HG03378 (cell line): Measurements from ENCODE around the gene CERS6.
A peak's percentile ranks its signal among the peaks of the same experiment; 100 is the strongest.
"Not testable (repeated sequence)": the region's sequence is repeated elsewhere in the genome, so short reads cannot be mapped to it uniquely, and the experiment has no call there.

ENCODE experiments used
- ATAC-seq: cut with Tn5 transposase; IDR thresholded peaks from one replicate; pipeline ENCODE4 v1.9.1; 2021; ENCODE audit warnings: mild to moderate bottlenecking, moderate library complexity; ENCODE audit not compliant: unreplicated experiment

CERS6 gene

GRCh38 chr2:168633200-168633599, 177.1 kb downstream of the CERS6 start:
- no peak for ATAC-seq

GRCh38 chr2:168633895-168634294, 177.8 kb downstream of the CERS6 start:
- peak; percentile 67 for ATAC-seq

DNA sequence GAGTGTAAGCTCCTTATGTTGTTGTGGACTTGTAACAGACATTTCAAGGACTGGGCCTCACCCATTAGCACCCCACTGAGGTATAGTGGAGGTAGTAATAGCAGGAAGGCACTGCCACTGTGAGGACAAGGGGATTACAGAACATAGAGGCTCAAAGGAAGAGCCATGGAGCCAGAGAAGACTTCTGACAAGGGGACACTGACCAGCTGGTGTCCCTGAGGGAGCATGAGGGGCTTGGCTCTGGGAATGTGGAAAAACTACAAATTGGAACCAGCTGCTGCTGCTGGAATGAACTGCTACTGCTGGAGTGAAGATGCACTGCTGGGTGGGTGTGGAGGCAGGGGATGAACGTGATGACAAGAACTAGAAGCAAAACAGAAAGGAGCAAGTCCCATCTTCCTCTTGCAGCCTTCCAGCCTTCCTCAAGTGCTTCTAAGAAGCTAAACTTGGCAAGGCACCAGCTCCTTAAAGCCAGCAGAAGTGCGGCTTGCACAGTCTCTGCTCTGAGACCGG, 179.0 kb downstream of the CERS6 start:
- ATAC-seq: no peak

- ATAC-seq: no peak
Observed at GRCh38 chr2:168639018-168639417, 182.9 kb downstream of the CERS6 start.

- no peak for ATAC-seq
Observed at GRCh38 chr2:168639441-168639898, 183.4 kb downstream of the CERS6 start.

GRCh38 chr2:168640039-168640438, 184.0 kb downstream of the CERS6 start:
- ATAC-seq: no peak

- no peak for ATAC-seq
Observed at GRCh38 chr2:168641636-168642035, 185.6 kb downstream of the CERS6 start.

- no peak for ATAC-seq
Observed at GRCh38 chr2:168642873-168643272, 186.8 kb downstream of the CERS6 start.

DNA sequence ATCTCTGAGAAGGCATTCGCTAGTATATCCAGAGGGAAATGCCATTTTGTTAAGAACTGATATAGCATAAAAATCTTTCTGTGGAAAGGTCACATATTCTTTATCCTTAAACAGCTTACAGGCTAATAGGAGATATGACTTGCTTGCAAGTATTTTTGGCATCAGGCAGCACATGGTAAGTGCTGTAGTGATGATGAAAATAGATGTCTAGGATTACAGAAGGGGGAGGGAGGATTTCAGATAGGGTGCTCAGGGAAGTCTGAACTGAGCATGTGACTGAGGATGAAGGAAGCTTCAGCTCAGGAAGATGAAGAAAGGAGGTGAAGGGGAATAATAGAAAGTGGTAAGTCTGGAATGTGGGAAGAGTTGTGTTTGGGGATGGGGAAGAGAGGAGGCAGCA, 187.9 kb downstream of the CERS6 start:
- ATAC-seq: no peak

GRCh38 chr2:168645696-168646338, 189.7 kb downstream of the CERS6 start:
- no peak for ATAC-seq

DNA sequence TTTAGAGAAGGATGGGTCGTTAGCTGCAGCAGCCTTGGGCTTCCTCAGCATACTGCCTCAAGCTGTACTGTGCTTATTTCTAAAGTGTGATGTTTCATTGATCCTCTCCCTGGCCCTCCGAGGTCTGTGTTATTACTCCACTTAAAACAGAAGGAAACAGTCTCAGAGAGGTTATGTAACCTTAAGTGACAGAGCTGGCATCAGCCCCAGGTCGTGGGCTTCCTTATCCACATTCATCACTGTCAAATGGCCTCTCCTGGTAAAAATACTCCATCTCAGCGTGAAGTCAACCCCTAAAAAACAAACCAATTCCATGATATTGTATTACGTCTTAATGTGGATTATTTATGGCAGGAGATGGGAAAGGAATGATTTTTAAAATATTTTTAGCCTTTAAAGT, 193.0 kb downstream of the CERS6 start:
- no peak for ATAC-seq

DNA sequence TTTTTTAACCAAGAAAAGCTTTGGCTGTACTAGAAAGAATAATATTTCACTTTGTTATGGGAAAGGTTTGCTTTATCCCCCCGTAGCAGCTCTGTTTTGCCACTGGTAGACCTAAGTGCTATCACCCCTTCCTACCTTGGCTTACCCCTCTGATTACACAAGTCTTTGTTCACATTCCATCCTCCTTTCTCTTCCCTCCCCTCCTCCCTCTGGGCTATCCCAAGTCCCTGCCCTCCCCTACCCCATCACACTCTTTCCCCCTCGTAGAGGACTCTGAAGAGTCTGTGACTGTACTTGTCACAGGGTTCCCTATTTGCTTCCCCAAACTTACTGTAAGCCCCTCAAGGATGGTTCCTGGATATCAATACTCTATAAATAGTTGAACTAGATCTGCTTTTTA, 193.5 kb downstream of the CERS6 start:
- no peak for ATAC-seq

GRCh38 chr2:168650139-168650538, 194.1 kb downstream of the CERS6 start:
- ATAC-seq: no peak

DNA sequence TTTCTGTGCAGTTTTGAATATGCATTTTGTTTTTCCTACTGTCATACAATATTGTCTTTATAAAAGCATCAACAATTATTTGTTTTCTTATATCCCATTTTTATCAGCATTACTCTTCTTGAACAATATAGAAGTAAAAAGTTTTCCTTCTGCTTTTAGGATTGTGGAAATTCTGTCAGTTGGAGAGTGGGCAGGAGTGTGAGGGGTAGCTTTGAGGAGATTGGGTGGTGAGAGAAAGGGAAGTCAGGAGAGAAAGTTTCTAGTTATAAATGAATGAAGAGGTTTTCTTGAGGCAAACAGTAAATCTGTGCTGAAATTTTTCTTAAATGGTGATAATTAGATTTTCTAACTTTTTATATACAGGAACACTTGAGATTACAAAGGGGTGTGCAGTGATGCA, 194.7 kb downstream of the CERS6 start:
- ATAC-seq: no peak

- no peak for ATAC-seq
Observed at GRCh38 chr2:168652997-168653921, 197.2 kb downstream of the CERS6 start.

- ATAC-seq: no peak
Observed at GRCh38 chr2:168654705-168655104, 198.6 kb downstream of the CERS6 start.

DNA sequence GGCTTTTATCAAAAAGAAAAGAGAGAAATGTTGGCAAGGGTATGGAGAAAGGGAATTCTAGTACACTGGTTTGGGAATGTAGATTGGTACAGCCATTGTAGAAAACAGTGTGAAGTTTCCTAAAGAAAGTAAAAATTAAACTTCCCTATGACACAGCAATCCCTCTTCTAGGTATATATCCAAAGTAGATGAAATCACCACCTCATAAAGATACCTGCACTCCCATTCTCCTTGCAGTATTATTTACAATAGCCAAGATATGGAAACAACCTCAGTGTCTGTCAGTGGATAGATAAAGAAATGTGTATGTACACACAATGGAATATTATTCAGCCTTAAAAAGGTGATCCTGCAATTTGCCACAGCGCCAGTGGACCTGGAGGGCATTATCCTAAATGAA, 199.1 kb downstream of the CERS6 start:
- ATAC-seq: no peak

- ATAC-seq: not testable (repeated sequence)
Observed at GRCh38 chr2:168657378-168657777, 201.3 kb downstream of the CERS6 start.

- ATAC-seq: no peak
Observed at GRCh38 chr2:168658706-168659105, 202.6 kb downstream of the CERS6 start.

GRCh38 chr2:168660870-168661862, 205.1 kb downstream of the CERS6 start:
- no peak for ATAC-seq

DNA sequence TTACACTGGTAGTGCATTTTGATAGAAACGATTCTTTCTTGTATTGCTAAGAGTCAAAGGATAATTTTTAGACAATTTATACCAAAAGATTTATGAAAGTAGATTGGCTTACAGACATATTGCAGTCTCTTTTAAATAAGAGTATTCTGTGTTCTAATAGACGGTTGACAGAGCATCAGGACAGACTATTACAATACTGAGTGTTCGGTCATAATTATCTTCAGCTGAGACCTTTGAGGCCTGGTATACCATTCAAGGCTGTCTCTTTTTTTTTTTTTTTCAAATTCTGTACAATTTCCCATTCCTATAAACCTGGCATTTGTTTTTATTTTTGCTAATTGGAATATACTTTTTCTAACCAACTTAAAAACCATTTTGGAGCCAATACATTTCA, 205.8 kb downstream of the CERS6 start:
- no peak for ATAC-seq
